ENCODE data around the gene DNAH14. TPM values are rescaled to one million over a fixed set of nuclear protein-coding genes. Genes with fewer than 3 reads are reported as not detected.

DNAH14 gene
- total RNA-seq, 1 experiment from 2014 or later, result 39.7 TPM

DNA sequence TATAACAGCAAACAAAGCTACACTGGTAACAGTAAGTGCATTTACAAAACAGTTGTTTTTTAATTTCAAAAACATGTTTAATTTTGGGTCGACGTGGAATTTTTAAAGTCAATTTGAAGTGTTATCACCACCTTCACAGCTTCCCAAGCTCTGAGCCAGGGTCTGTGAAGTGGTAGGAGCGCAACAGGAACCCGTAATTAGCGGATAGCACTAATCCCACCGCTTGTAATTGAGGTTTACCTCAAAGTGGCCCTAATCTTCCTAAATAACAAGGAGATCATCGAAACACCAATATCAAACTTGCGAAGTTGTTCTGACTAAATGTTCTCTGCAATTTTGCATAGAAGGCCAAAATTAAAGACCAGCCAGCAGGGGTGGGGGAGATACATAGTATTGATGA is 479.6 kb downstream of the DNAH14 start:
- no peak overlapping the region for H3K4me3 Mint-ChIP-seq
- H3K56ac ChIP-seq (ENCODE audit: insufficient read length, low read depth, low read length), result no peak overlapping the region

More for the DNA sequence above, 479.6 kb downstream of the DNAH14 start:
- H3K79me2 ChIP-seq (ENCODE audit: insufficient read depth, low read length), result no peaks in the 10 kb centered on the region
- no peaks in the 10 kb centered on the region for H3K9me3 Mint-ChIP-seq
- no peak overlapping the region for H2BK20ac ChIP-seq (ENCODE audit: low read depth, low read length, poor library complexity, severe bottlenecking)
- H2BK12ac ChIP-seq (ENCODE audit: insufficient read length, low read depth, low read length), result no peak overlapping the region
- H3K79me1 ChIP-seq (ENCODE audit: insufficient read depth, low read depth, low read length, poor library complexity, severe bottlenecking), result no peaks in the 10 kb centered on the region
- H3K23me2 ChIP-seq (ENCODE audit: insufficient read length, low read depth, low read length, poor library complexity, severe bottlenecking), result no peaks in the 10 kb centered on the region
- H3K4me1 Mint-ChIP-seq, result peaks cover 24 to 29% of the 10 kb centered on the region in 2 experiments
- no peak overlapping the region for H4K8ac ChIP-seq (replicated peaks; ENCODE audit: insufficient read length, low read depth, low read length)
- no peak overlapping the region for H3T11ph ChIP-seq (ENCODE audit: low read length)
- no peak overlapping the region for H4K5ac ChIP-seq (ENCODE audit: insufficient read length, low read depth, low read length)
- no peak overlapping the region for H2BK15ac ChIP-seq (ENCODE audit: low read depth, low read length)
- H2BK120ac ChIP-seq (ENCODE audit: low read depth, low read length, poor library complexity, severe bottlenecking), result no peak overlapping the region
- H2BK5ac ChIP-seq (ENCODE audit: insufficient read length, low read length), result no peak overlapping the region
- H3K9me3 ChIP-seq (ENCODE audit: control insufficient read depth, low read depth, low read length), result no peaks in the 10 kb centered on the region
- H3K14ac ChIP-seq (ENCODE audit: insufficient read depth, low read length), result no peak overlapping the region
- H3K27me3 Mint-ChIP-seq (ENCODE audit: low read depth), result no peaks in the 10 kb centered on the region
- no CpG with 5 or more reads among the region's 8 CpGs for WGBS (ENCODE audit: extremely low coverage, insufficient read length, low lambda C conversion rate)
- H3K27ac ChIP-seq (ENCODE audit: insufficient read length, low read depth, low read length), result no peak overlapping the region
- no peak overlapping the region for H3K4ac ChIP-seq (ENCODE audit: low read depth, low read length)
- H3K9ac ChIP-seq (ENCODE audit: extremely low read depth, insufficient read length, low read length), result no peak overlapping the region
- H3K27ac Mint-ChIP-seq, result peak overlapping the region in 1 of 3 experiments; percentile 53; a peak in 2 of 7 replicates
- no peaks in the 10 kb centered on the region for H4K20me1 ChIP-seq (ENCODE audit: control insufficient read depth, insufficient read depth, insufficient read length)
- H2AK5ac ChIP-seq (ENCODE audit: insufficient read length, low read length), result no peak overlapping the region
- H4K91ac ChIP-seq (ENCODE audit: insufficient read length, low read depth, low read length), result no peak overlapping the region
- H3K4me1 ChIP-seq (ENCODE audit: insufficient read depth, low read length), result no peaks in the 10 kb centered on the region; the same call in 1 of the 2 replicates
- H3K4me2 ChIP-seq (ENCODE audit: insufficient read depth, insufficient read length, low read length), result no peak overlapping the region
- H3K36me3 Mint-ChIP-seq (ENCODE audit: insufficient read depth in 1 of 3, low read depth in 3 of 3), result peaks cover 21 to 54% (median 46%) of the 10 kb centered on the region in 3 experiments; a peak in 6 of 7 replicates
- H3K23ac ChIP-seq (ENCODE audit: insufficient read length, low read depth, low read length), result no peak overlapping the region
- H3K18ac ChIP-seq (ENCODE audit: insufficient read length, low read depth, low read length), result no peak overlapping the region
- TF ChIP-seq CTCF (conservative IDR thresholded peaks at IDR 0.05), result no peak
- H2AFZ ChIP-seq (ENCODE audit: low read length), result no peak overlapping the region
- DNase-seq, result no peak
- H3K27me3 ChIP-seq (ENCODE audit: insufficient read depth, low read length), result no peaks in the 10 kb centered on the region
